Raji (cell line): ENCODE measurements around the gene PIM2.

ENCODE experiments used
- POLR2A ChIP-seq: IDR thresholded peaks from 2 replicates; pipeline ENCODE4 v1.6.1; 2011; ENCODE audit warnings: low read depth, low read length, control low read depth; ENCODE audit not compliant: insufficient read depth

PIM2 gene

DNA sequence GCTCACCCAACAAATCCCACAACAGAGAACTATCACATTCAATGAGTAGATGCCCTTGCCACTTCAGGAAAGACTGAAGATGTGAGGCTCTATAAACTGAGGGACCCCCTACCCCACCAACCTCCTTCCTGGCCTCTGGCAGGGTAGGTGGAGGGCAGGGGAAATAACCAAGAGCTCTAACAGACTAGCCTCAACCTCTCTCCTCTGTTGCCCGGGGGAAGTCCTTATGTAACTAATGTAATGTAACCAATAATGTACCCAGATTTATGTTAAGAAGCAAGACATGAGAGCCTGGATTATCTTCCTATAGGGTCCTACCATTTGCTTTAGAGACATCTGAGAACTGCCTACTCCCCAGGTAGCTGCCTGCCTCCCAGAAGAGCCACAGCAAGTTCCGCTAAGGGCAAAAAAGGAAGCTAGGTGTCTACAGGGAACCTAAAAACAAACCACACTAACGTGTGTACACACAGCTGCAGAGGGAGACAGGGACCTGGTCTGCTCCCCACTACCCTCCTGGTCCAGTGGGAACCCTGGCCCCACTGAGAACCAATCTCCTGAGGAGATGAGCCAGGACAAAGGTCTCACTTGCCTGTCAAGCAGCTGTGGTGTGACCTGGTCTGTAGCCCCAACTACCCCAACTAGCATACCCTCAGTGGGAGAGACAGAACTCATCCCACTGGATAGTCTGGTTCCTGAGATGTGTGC, 20.9 kb upstream of the PIM2 start:
- peak; percentile 33; the same call in 1 of the 2 replicates for TF ChIP-seq POLR2A

DNA sequence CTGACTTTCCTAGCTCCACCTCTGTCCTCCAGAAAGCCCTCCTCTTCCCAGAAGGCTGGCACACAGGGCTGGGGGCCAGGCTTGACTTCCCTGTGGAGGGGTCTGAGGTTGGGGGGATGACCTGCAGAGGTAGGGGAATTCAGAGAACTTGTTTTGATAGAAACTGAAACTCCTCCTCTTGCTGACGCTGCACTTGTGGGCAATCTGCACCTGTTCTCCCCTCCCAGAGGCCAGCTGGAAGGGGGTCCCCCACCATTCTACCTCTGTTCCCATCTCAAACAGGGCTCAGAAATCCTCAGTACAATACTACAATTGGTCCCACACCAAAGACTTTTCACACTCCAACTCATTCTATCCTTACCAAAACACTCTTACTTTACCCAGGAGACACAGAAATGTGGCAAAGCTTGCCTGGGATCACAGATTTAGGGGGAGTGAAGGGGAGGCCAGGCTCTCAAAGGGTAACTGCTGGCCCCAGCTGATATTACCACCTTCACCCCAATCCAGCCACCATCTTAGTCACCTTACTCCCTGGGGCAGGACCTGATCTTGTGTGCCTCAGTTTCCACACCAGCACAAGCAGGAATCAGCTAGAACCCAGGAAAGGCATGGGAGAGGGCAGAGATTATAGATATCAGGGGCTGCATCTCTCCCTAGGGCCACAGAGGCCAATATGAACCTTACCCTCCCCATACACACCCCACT, 20.0 kb upstream of the PIM2 start:
- no peak for TF ChIP-seq POLR2A

- TF ChIP-seq POLR2A: peak; percentile 21; the same call in 1 of the 2 replicates
These were observed 18.5 kb upstream of the PIM2 start for GRCh38 chrX:48937054-48937907.

- no peak for TF ChIP-seq POLR2A
These were observed 17.7 kb upstream of the PIM2 start for GRCh38 chrX:48936429-48937053.

GRCh38 chrX:48935301-48935670, 16.5 kb upstream of the PIM2 start:
- TF ChIP-seq POLR2A: no peak

DNA sequence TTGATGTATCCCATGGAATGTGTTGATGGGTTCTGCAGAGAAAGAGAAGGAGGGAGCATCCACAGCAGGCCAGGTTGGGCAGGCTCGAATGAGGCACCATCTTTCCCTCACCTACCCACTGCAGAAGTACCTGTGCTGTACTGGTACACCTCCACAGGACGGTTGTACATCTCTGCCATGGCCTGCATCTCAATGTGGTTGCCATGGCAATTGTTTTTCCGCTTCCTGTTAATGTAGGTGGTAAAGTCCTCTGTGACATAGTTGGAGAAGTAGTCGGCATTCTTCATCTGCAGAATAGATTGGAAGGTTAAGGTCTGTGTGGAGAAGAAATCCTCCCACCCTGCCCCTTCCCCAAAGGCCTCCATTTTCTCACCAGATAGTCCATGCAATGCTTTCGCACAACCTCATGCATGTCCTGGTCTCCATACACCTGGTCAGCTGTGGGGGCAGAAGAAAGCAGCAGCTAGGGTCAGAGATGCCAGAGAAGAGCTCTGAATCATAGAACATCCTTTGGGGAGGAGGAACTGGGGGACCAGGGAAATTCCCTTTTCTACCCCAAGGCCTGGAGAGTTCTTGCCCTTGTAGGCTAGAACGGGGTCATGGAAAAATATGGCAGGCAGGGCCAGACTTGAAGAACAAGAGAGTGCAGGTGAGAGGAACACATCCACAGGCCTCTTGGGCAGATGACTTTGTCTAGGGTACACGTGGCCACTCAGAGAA, 15.9 kb upstream of the PIM2 start:
- TF ChIP-seq POLR2A: no peak

GRCh38 chrX:48933757-48934156, 14.9 kb upstream of the PIM2 start:
- TF ChIP-seq POLR2A: no peak

DNA sequence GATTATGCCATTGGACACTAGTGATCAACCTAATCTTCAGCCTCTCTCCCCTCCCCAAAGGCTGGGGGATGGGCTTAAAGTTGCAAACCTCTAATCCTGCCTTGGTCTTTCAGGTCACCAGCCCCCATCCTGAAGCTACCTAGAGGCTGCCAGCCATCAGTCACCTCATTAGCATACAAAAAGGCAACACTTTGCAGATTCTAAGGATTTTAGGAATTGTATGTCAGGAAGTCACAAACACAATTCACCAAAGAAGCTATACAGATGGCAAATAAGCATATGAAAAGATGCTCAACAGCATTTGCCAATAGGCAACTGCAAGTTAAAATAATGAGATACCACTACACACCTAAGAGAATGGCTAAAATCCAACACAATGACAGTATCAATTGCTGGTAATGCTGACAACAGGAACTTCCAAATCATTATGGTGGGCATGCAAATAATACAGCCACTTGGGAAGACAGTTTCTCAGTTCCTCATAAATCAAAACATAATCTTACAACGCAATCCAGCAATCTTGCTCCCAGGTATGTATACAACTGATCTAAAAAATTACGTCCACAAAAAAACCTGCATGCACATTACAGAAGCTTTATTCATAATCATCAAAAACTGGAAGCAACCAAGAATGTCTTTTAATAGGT, 9.0 kb upstream of the PIM2 start:
- TF ChIP-seq POLR2A: no peak

DNA sequence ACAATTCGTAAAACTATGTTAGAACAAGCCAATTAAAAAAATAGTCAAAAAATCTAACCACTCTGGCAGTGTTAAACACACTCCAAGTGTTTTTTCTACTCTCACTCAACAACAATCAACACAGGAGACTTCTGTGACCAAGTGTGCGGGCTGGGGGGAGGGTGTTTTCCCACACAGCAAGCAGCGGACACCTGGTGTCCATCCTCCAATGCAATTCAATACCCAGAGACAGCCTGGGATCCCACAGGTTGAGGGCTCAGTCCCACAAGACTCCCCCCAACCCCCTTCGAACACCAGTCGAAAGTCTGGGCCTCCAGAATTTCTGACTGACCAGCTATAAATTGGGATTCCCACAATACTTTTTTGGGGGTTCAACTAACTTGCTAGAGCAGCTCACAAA, 8.3 kb upstream of the PIM2 start:
- no peak for TF ChIP-seq POLR2A

- no peak for TF ChIP-seq POLR2A
These were observed 5.4 kb upstream of the PIM2 start for GRCh38 chrX:48924270-48924669.

DNA sequence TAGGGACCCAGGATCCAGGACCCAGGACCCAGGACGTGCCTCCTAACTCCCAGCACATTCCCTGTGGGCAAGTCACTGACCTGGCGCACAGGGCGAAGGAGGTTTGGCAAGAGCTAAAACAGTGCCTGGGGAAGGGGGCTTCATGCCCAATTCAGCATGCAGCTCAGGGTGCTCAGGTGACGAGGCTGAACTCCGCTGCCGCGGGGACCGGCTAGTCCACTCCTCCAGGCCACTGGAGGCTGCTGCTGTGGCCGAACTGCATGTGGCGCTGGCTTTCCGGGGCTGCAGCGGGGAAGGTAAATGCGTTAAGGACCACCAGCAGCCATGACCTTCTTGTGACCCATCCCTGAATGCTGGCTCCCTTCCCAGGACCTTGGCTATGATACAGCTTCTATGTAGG, 4.9 kb upstream of the PIM2 start:
- TF ChIP-seq POLR2A: no peak

GRCh38 chrX:48920718-48921104, 1.9 kb upstream of the PIM2 start:
- no peak for TF ChIP-seq POLR2A

DNA sequence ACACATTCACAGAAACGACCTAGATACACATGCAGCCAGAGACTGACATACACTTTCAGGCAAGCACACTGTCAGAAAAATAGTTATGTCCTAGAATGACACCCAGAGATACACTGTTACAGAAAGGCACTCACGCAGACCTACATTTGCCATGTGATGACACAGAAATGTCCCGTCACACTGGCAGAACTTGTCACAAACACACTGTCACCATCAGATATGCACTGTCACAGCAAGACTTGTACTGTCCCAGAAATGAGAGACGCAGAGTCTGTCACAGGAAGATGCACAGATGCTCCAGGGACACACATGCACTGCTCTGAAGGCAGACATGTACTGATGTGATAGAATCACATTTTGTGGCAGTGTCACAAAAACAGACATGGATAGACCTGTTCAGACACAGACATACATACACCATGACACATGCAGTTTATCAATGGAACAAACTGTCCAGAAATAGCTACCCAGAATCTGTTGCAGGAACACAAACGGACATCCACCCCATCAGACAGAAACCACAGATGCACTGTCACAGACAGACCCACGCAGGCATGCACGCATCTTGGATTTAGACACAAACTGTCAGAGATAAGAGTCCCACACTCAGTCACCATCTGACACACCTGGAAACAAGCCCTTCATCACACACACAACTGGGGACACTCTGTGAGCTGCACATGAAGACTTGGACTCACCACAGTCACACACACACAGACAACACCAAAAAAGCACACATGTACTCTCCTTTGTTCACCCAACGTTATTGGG, 1.3 kb upstream of the PIM2 start:
- TF ChIP-seq POLR2A: 0 out of 2 replicates have a peak, but pooled peaks have one; percentile 11
